OCI-LY1 (cell line): ENCODE measurements around the gene VBP1.
"Not testable (repeated sequence)": the region's sequence is repeated elsewhere in the genome, so short reads cannot be mapped to it uniquely, and the experiment has no call there.

Experiments
- H2AFZ ChIP-seq: fragments of 200-600 bp; sonication (generic), shearing (Covaris generic); 2 replicates; pipeline ENCODE4 v1.6.0; 2014; ENCODE audit warnings: antibody characterized with exemption, mild to moderate bottlenecking, low read length
- H3F3A ChIP-seq: fragments of 200-600 bp; sonication (generic), shearing (Covaris generic); 2 replicates; pipeline ENCODE4 v1.6.0; 2014; ENCODE audit warnings: mild to moderate bottlenecking, antibody characterized with exemption, low read length, moderate library complexity; ENCODE audit not compliant: insufficient read depth
- H3K27ac ChIP-seq: fragments of 200-600 bp; sonication (generic); 2 replicates; pipeline ENCODE4 v1.5.1; 2014; ENCODE audit warnings: low read length, mixed run types, mild to moderate bottlenecking, low read depth; ENCODE audit not compliant: poor library complexity, severe bottlenecking
- H3K27me3 ChIP-seq: fragments of 200-600 bp; sonication (generic); 2 replicates; pipeline ENCODE4 v1.6.0; 2014; ENCODE audit warnings: antibody characterized with exemption, mild to moderate bottlenecking, low read length, moderate library complexity; ENCODE audit not compliant: insufficient read depth
- H3K36me3 ChIP-seq: fragments of 200-600 bp; sonication (generic); 2 replicates; pipeline ENCODE4 v1.6.1; 2014; ENCODE audit warnings: mild to moderate bottlenecking, antibody characterized with exemption, low read length, moderate library complexity, mixed read lengths; ENCODE audit not compliant: insufficient read depth
- H3K4me1 ChIP-seq: fragments of 200-600 bp; sonication (generic); 2 replicates; pipeline ENCODE4 v1.5.1; 2014; ENCODE audit warnings: mild to moderate bottlenecking, low read length, moderate library complexity; ENCODE audit not compliant: insufficient read depth, severe bottlenecking
- H3K4me2 ChIP-seq: fragments of 200-600 bp; sonication (generic), shearing (Covaris generic); 2 replicates; pipeline ENCODE4 v1.6.1; 2014; ENCODE audit warnings: low read length
- H3K4me3 ChIP-seq: fragments of 200-600 bp; sonication (generic); 2 replicates; pipeline ENCODE4 v1.5.1; 2014; ENCODE audit warnings: low read length, low read depth, mild to moderate bottlenecking, mixed read lengths; ENCODE audit not compliant: poor library complexity, severe bottlenecking
- H3K79me2 ChIP-seq: fragments of 200-600 bp; shearing (Covaris generic); 2 replicates; pipeline ENCODE4 v1.6.1; 2016; ENCODE audit warnings: mixed run types, low read length, mixed read lengths; ENCODE audit not compliant: insufficient read depth
- H3K9ac ChIP-seq: fragments of 200-600 bp; sonication (generic), shearing (Covaris generic); 2 replicates; pipeline ENCODE4 v1.6.1; 2014; ENCODE audit warnings: mild to moderate bottlenecking, low read length, mixed read lengths
- H3K9me2 ChIP-seq: fragments of 200-600 bp; sonication (generic), shearing (Covaris generic); 2 replicates; pipeline ENCODE4 v1.6.1; 2014; ENCODE audit warnings: low read depth, mild to moderate bottlenecking, low read length, mixed read lengths
- H3K9me3 ChIP-seq: fragments of 200-600 bp; shearing (Covaris generic); 2 replicates; pipeline ENCODE4 v1.6.1; 2014; ENCODE audit warnings: low read length, mixed read lengths
- H4K20me1 ChIP-seq: fragments of 200-600 bp; sonication (generic), shearing (Covaris generic); 2 replicates; pipeline ENCODE4 v1.6.0; 2016; ENCODE audit warnings: mild to moderate bottlenecking, low read length; ENCODE audit not compliant: insufficient read depth
- CTCF ChIP-seq: fragments of 200-600 bp; sonication (generic), shearing (Covaris generic); IDR thresholded peaks from 2 replicates; pipeline ENCODE4 v1.5.1; 2017; ENCODE audit warnings: mild to moderate bottlenecking, antibody characterized with exemption, low read length, moderate library complexity, mixed read lengths
- EZH2 ChIP-seq: fragments of 200-600 bp; sonication (generic), shearing (Covaris generic); IDR thresholded peaks from 2 replicates; pipeline ENCODE4 v1.8.0; 2017; ENCODE audit warnings: borderline replicate concordance, mixed run types, mild to moderate bottlenecking, antibody characterized with exemption, low read length, moderate library complexity, mixed read lengths

VBP1 gene

GRCh38 chrX:155221351-155221750 lies 5.1 kb downstream of the VBP1 start:
- H4K20me1 ChIP-seq: no peaks in the 10 kb centered on the region
- TF ChIP-seq EZH2 (no peak), CTCF (no peak)
- H3K4me2 ChIP-seq: no peak overlapping the region
- H3F3A ChIP-seq: no peaks in the 10 kb centered on the region
- peaks cover 40% of the 10 kb centered on the region for H3K36me3 ChIP-seq
- H3K9ac ChIP-seq: no peak overlapping the region
- H3K4me3 ChIP-seq: no peak overlapping the region
- no peak overlapping the region for H2AFZ ChIP-seq
- H3K27ac ChIP-seq: no peak overlapping the region
- H3K79me2 ChIP-seq: peaks cover 28% of the 10 kb centered on the region
- H3K9me3 ChIP-seq: no peaks in the 10 kb centered on the region
- peaks cover 16% of the 10 kb centered on the region for H3K4me1 ChIP-seq
- H3K27me3 ChIP-seq: no peaks in the 10 kb centered on the region
- no peaks in the 10 kb centered on the region for H3K9me2 ChIP-seq

GRCh38 chrX:155223746-155224145 lies 7.5 kb downstream of the VBP1 start:
- not testable (repeated sequence) for H3K9me2 ChIP-seq, H3K4me3 ChIP-seq, H3F3A ChIP-seq, H3K9me3 ChIP-seq, H2AFZ ChIP-seq, H3K9ac ChIP-seq, H3K4me2 ChIP-seq, H4K20me1 ChIP-seq, H3K4me1 ChIP-seq, H3K27me3 ChIP-seq, H3K79me2 ChIP-seq, H3K27ac ChIP-seq
- peaks cover 58% of the 10 kb centered on the region for H3K36me3 ChIP-seq

GRCh38 chrX:155225774-155226173 lies 9.5 kb downstream of the VBP1 start:
- TF ChIP-seq EZH2: no peak
- no peak for TF ChIP-seq CTCF
- H3K4me2 ChIP-seq: no peak overlapping the region
- no peaks in the 10 kb centered on the region for H3K79me2 ChIP-seq
- no peaks in the 10 kb centered on the region for H3K9me3 ChIP-seq
- H3F3A ChIP-seq: no peaks in the 10 kb centered on the region
- H3K9me2 ChIP-seq: no peaks in the 10 kb centered on the region
- H3K36me3 ChIP-seq: peaks cover 59% of the 10 kb centered on the region
- no peak overlapping the region for H3K9ac ChIP-seq
- no peak overlapping the region for H3K4me3 ChIP-seq
- H2AFZ ChIP-seq: no peak overlapping the region
- no peaks in the 10 kb centered on the region for H4K20me1 ChIP-seq
- no peaks in the 10 kb centered on the region for H3K4me1 ChIP-seq
- no peak overlapping the region for H3K27ac ChIP-seq
- no peaks in the 10 kb centered on the region for H3K27me3 ChIP-seq

- H3K4me2 ChIP-seq: no peak overlapping the region
- H3K9me3 ChIP-seq: no peaks in the 10 kb centered on the region
- peaks cover 63% of the 10 kb centered on the region for H3K36me3 ChIP-seq
- no peaks in the 10 kb centered on the region for H3F3A ChIP-seq
- H3K27me3 ChIP-seq: no peaks in the 10 kb centered on the region
- no peak overlapping the region for H3K4me3 ChIP-seq
- no peak overlapping the region for H3K27ac ChIP-seq
- H3K9ac ChIP-seq: no peak overlapping the region
- H3K9me2 ChIP-seq: no peaks in the 10 kb centered on the region
- no peaks in the 10 kb centered on the region for H3K4me1 ChIP-seq
- TF ChIP-seq CTCF: no peak
- no peak for TF ChIP-seq EZH2
- H2AFZ ChIP-seq: no peak overlapping the region
- H4K20me1 ChIP-seq: no peaks in the 10 kb centered on the region
- H3K79me2 ChIP-seq: no peaks in the 10 kb centered on the region
Observed at GRCh38 chrX:155231163-155231562, 14.9 kb downstream of the VBP1 start.
